ENCODE data around the gene G3BP2.

G3BP2 gene

DNA sequence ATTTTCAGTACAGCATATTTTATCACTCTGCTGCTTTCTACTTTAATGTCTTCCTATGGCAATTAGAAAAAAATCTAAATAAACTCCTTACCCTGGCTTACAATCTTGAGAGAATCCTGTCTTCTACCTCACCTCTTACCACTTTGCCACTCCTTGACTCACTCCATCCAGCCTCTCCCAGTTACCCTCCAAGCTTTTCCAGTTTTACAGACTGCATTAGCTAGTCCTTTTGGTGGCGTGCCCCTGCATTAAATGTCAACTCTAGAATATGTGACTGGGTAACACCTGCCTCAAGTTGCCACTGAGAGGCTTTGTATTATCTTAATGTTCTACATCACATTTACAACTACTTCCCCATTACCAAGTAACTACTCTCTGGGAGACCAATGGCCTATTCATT is 35.4 kb downstream of the G3BP2 start:
- no peak for DNase-seq (ENCODE audit: low spot score)

- DNase-seq (ENCODE audit: low spot score): no peak
These were observed 36.0 kb downstream of the G3BP2 start for GRCh38 chr4:75637176-75637575.

DNA sequence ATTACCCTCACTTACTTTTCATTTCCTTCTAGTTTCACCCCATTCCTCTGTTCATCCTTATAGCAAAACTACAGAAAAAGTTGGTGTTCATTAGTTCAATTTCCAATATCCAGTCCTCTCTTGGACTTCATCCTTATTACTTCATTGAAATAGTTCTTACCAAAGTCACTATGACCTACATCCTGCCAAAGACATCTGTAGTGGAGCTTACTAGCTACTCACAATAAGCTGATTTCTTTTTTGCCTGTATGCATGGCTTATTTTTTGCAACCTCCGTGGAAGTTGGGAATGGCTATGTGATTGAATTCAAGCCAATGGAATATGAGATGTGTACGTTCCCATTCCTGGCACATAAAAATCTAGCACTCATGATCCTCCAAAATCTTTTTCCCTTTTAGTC is 38.3 kb downstream of the G3BP2 start:
- DNase-seq (ENCODE audit: low spot score): peak; percentile 27

DNA sequence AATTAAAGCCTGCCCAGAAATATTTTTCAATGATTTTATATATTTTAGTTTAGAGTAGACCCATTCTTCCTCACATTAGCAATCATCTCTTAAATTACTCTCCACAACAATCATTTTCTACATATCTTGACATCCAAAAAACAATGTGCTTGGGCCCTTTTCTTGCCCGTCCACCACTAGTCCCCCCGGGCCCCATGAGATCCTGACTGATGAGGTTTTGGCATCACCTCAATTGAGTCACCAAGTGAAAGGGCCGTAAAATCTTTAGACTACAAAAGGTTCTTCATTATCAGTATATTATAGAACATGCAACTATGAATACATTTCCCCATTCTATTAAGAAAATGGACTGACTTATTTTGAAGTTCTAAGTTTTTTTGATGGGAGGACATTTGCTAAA is 38.9 kb downstream of the G3BP2 start:
- no peak for DNase-seq (ENCODE audit: low spot score)

DNA sequence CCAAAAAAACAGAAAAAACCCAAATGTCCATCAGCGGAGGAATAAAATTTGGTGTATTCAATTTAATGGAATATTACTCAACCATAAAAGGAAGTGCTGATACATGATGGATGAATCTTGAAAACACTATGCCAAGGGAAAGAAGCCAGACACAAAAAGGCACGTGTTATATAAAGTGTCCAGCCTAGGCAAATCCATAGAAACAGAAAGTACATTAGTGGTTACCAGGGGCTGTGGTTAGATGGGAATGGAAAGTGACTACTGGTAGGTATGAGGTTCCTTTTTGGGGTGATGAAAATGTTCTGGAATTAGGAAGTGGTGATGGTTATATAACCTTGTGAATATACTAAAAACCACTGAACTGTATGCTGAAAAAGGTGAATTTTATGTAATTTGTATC is 39.4 kb downstream of the G3BP2 start:
- DNase-seq (ENCODE audit: low spot score): peak; percentile 10

GRCh38 chr4:75630937-75631329 is 42.3 kb downstream of the G3BP2 start:
- no peak for DNase-seq (ENCODE audit: low spot score)

DNA sequence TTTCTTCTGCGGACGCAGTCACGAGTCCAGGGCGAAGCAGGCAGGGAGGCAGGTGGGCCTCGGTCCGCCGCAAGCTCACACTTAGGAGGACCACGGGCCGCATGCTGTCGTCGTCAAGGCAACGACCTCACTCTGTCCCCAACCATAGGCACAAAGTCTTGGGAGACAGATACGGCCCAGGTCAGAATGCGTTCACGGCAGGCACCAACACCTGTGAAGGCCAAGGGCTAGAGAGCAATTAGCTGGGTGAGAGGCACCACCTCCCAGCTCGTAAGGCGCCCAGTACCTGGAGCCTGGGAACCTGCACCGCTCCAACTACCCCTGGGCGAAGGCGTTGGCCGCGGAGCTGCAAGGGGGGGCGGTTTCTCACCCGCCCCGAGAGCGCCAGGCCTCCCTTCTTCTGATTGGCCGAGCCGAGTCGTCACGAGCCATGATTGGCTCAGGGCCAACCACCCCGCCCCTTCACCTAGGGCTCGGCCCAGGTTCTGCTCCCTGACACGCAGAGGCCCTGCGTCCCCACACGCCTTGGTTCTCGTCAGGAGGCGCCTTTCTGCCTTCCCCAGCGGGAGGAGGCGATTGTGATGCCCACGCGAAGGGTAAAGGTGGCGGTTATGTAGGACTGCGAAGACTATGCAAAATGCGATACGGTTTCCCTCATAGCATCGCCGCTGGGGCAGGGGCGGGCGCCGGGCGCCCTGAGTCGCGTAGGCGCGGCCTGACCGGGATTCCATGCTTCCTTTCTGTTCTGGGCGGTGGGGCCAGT is 42.9 kb downstream of the G3BP2 start, which contains the start of gene CDKL2:
TSS of gene CDKL2 (minus strand) at position 355 of the 763 bp plus-strand sequence. CDS start 4,540 bp downstream, outside the sequence.
- DNase-seq (ENCODE audit: low spot score): peak; percentile 76

- DNase-seq (ENCODE audit: low spot score): no peak
These were observed 44.0 kb downstream of the G3BP2 start for GRCh38 chr4:75629239-75629638.

GRCh38 chr4:75623026-75623425 is 50.2 kb downstream of the G3BP2 start:
- no peak for DNase-seq (ENCODE audit: low spot score)

DNA sequence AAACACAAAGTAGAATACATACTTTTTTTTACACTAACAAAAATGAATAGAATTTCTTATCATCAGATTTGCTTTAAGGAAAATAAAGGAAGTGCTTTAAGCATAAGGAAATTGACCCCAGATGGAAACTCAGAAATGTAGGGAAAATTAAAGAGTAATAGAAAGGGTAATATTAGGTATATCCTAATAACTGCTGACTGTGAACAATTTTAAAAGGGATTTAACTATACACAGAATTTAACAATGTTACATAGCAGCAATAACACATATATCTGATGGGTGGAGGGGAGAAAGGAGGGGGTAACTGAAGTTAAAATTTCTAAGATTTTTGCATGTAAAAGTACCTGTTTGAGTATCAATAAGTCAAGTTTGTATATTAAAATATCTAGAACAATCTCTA is 51.5 kb downstream of the G3BP2 start:
- DNase-seq (ENCODE audit: low spot score): no peak

- no peak for DNase-seq (ENCODE audit: low spot score)
These were observed 60.9 kb downstream of the G3BP2 start for GRCh38 chr4:75612306-75612705.

- no peak for DNase-seq (ENCODE audit: low spot score)
These were observed 67.3 kb downstream of the G3BP2 start for GRCh38 chr4:75605928-75606327.

- no peak for DNase-seq (ENCODE audit: low spot score)
These were observed 73.6 kb downstream of the G3BP2 start for GRCh38 chr4:75599647-75600046.

DNA sequence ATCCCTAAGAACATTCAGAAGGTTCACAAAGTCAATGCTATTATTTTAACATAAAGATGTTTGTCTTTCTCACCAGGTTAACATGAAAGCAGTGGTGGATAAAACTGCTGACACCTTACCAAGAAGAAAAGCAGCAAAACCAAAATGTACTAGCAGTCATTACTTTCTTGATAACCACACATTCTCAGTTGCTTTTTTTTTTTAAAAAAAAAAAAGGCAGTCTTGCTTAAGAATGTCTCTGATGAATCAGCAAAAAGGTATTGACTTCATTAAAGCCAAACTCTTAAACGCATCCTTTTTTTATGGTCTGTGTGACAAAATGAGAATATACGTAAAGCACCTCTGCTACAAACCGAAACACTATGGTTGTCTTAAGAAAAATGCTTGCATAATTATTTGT is 74.8 kb downstream of the G3BP2 start:
- DNase-seq (ENCODE audit: low spot score): no peak

DNA sequence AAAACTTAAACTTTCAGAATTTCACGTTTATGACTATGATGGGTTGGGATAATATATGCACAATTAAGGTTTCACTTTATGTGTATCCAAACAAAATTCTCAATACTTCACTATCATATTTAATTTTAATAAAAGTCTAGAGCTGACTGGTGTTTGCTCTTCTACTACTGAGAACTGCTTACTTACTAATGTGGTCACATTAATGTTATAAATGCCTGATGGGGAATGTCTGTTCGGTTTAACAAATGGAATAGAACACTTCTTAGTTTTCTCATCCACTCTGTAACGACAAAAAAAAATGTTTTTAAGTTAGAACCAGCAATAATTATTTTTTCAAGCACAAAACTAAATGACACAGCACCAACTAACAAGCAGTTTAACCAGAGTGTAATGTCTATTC is 77.2 kb downstream of the G3BP2 start:
- DNase-seq (ENCODE audit: low spot score): no peak

- no peak for DNase-seq (ENCODE audit: low spot score)
These were observed 79.8 kb downstream of the G3BP2 start for GRCh38 chr4:75593393-75593792.

All from AG08395 (cell line).